Hepatocyte (in vitro differentiated cells): Measurements from ENCODE around the gene SMAP1.

Source experiments
- CTCF ChIP-seq: fragments of 200-600 bp; sonication (generic); IDR thresholded peaks from 2 replicates; pipeline ENCODE4 v1.5.1; 2016; ENCODE audit warnings: antibody characterized with exemption, mild to moderate bottlenecking; ENCODE audit not compliant: poor library complexity
- EZH2 ChIP-seq: fragments of 200-600 bp; sonication (generic); IDR thresholded peaks from 2 replicates; pipeline ENCODE4 v1.6.1; 2016; ENCODE audit warnings: antibody characterized with exemption, mild to moderate bottlenecking, borderline replicate concordance
- EZH2phosphoT487 ChIP-seq: fragments of 200-600 bp; sonication (generic); IDR thresholded peaks from one replicate; pipeline ENCODE4 v1.6.1; 2018; ENCODE audit warnings: antibody characterized with exemption, mild to moderate bottlenecking, low read depth, moderate library complexity; ENCODE audit not compliant: unreplicated experiment, severe bottlenecking

GRCh38 chr6:70779934-70780333 lies 112.3 kb downstream of the SMAP1 start:
- no peak for TF ChIP-seq CTCF
- no peak for TF ChIP-seq EZH2
- TF ChIP-seq EZH2phosphoT487: no peak
